HCT116 (cell line): ENCODE measurements around the gene ZNF423.

ENCODE experiments used
- EZH2 ChIP-seq: fragments of 200-600 bp; sonication (generic); IDR thresholded peaks from 2 replicates; pipeline ENCODE4 v1.6.1; 2017; ENCODE audit warnings: antibody characterized with exemption, mixed run types
- EZH2phosphoT487 ChIP-seq: fragments of 200-600 bp; IDR thresholded peaks from 2 replicates; pipeline ENCODE4 v1.6.1; 2018; ENCODE audit warnings: antibody characterized with exemption, borderline replicate concordance
- POLR2A ChIP-seq: IDR thresholded peaks from 2 replicates; pipeline ENCODE4 v1.7.0; 2011; ENCODE audit warnings: borderline replicate concordance; ENCODE audit not compliant: insufficient read depth, insufficient read length; ENCODE audit errors: extremely low read depth
- POLR2AphosphoS5 ChIP-seq: IDR thresholded peaks from 2 replicates; pipeline ENCODE4 v1.6.1; 2011; ENCODE audit warnings: mild to moderate bottlenecking, low read depth, low read length, moderate library complexity
- SIN3A ChIP-seq: IDR thresholded peaks from 2 replicates; pipeline ENCODE4 v1.6.1; 2012; ENCODE audit warnings: low read depth
- ZNF274 ChIP-seq: fragments of 200-500 bp; sonication (Bioruptor generic); IDR thresholded peaks from 2 replicates; pipeline ENCODE4 v1.6.1; 2014; ENCODE audit warnings: mild to moderate bottlenecking, low read depth, low read length, inconsistent platforms
- TF ChIP-seq, protein P1 (sequence below): IDR thresholded peaks from 2 replicates; pipeline ENCODE4 v1.6.1; 2012
- TF ChIP-seq, protein P2 (sequence below), 3 experiments: fragments of 200-600 bp in 1 of 3; sonication (generic) in 1 of 3; IDR thresholded peaks in 2 of 3; conservative IDR thresholded peaks in 1 of 3; 2 replicates each; pipeline ENCODE4 v1.5.1; 2012 to 2017; ENCODE audit warnings: low read depth in 2 of 3, low read length in 2 of 3, antibody characterized with exemption in 1 of 3, borderline replicate concordance in 1 of 3, control low read depth in 1 of 3, mild to moderate bottlenecking in 1 of 3, mixed read lengths in 1 of 3, mixed run types in 1 of 3, moderate library complexity in 1 of 3; ENCODE audit not compliant: insufficient read depth in 1 of 3
- TF ChIP-seq, protein P3 (sequence below): IDR thresholded peaks from 2 replicates; pipeline ENCODE4 v1.6.1; 2012
- TF ChIP-seq, protein P4 (sequence below): IDR thresholded peaks from 2 replicates; pipeline ENCODE4 v1.6.1; 2012; ENCODE audit warnings: low read depth

DNA sequence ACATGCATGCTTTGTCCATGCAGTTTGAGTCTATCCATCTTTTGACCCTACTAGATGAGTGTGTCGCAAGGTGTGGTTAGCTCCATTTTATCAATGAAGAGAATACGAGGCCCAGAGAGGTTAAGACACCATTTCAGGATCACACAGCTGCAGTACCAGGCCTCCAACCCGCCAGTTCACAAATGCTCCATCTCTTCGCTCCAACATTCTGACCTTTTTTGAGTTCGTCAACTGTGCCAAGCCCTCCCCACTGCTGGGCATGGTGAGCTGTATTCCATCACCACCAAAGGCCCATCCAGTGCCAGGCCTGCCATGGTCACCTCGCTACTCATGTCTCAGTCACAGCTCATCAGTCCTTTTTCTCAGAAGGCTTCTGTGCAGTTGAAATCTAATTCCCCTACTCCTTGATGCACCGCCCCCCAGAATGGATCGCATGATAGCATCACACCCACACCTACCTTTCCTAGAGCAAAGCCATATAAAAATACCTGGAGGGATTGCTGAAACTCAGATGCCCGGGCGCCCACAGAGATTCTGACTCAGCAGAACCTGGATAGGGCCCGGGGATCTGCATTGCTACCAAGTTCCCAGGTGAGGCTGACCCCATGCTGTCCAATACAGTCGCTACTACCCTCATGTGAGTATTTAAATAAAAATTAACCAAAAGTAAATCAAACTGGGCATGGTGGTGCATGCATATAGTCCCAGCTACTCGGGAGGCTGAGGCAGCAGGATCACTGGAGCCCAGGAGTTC lies 38.0 kb downstream of the ZNF423 start:
- TF ChIP-seq, protein P1, sequence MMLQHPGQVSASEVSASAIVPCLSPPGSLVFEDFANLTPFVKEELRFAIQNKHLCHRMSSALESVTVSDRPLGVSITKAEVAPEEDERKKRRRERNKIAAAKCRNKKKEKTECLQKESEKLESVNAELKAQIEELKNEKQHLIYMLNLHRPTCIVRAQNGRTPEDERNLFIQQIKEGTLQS, result no peak
- TF ChIP-seq SIN3A, result no peak
- no peak for TF ChIP-seq EZH2phosphoT487
- no peak for TF ChIP-seq EZH2
- TF ChIP-seq, protein P2, sequence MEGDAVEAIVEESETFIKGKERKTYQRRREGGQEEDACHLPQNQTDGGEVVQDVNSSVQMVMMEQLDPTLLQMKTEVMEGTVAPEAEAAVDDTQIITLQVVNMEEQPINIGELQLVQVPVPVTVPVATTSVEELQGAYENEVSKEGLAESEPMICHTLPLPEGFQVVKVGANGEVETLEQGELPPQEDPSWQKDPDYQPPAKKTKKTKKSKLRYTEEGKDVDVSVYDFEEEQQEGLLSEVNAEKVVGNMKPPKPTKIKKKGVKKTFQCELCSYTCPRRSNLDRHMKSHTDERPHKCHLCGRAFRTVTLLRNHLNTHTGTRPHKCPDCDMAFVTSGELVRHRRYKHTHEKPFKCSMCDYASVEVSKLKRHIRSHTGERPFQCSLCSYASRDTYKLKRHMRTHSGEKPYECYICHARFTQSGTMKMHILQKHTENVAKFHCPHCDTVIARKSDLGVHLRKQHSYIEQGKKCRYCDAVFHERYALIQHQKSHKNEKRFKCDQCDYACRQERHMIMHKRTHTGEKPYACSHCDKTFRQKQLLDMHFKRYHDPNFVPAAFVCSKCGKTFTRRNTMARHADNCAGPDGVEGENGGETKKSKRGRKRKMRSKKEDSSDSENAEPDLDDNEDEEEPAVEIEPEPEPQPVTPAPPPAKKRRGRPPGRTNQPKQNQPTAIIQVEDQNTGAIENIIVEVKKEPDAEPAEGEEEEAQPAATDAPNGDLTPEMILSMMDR (IDR thresholded peaks at IDR 0.05 in 2 of 3, conservative IDR thresholded peaks at IDR 0.05 in 1 of 3; ENCODE audit: borderline replicate concordance in 1 of 3, insufficient read depth in 1 of 3, low read depth in 2 of 3, low read length in 2 of 3), result no peak
- TF ChIP-seq POLR2A, result no peak
- TF ChIP-seq, protein P3, sequence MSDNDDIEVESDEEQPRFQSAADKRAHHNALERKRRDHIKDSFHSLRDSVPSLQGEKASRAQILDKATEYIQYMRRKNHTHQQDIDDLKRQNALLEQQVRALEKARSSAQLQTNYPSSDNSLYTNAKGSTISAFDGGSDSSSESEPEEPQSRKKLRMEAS, result no peak
- TF ChIP-seq ZNF274, result no peak
- TF ChIP-seq POLR2AphosphoS5, result no peak
- TF ChIP-seq, protein P4, sequence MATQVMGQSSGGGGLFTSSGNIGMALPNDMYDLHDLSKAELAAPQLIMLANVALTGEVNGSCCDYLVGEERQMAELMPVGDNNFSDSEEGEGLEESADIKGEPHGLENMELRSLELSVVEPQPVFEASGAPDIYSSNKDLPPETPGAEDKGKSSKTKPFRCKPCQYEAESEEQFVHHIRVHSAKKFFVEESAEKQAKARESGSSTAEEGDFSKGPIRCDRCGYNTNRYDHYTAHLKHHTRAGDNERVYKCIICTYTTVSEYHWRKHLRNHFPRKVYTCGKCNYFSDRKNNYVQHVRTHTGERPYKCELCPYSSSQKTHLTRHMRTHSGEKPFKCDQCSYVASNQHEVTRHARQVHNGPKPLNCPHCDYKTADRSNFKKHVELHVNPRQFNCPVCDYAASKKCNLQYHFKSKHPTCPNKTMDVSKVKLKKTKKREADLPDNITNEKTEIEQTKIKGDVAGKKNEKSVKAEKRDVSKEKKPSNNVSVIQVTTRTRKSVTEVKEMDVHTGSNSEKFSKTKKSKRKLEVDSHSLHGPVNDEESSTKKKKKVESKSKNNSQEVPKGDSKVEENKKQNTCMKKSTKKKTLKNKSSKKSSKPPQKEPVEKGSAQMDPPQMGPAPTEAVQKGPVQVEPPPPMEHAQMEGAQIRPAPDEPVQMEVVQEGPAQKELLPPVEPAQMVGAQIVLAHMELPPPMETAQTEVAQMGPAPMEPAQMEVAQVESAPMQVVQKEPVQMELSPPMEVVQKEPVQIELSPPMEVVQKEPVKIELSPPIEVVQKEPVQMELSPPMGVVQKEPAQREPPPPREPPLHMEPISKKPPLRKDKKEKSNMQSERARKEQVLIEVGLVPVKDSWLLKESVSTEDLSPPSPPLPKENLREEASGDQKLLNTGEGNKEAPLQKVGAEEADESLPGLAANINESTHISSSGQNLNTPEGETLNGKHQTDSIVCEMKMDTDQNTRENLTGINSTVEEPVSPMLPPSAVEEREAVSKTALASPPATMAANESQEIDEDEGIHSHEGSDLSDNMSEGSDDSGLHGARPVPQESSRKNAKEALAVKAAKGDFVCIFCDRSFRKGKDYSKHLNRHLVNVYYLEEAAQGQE, result no peak
